Natural killer cell (primary cell): ENCODE data around the gene IPO11. TPM values are rescaled to one million over a fixed set of nuclear protein-coding genes. Genes with fewer than 3 reads are reported as not detected.
"Not testable (repeated sequence)": the region's sequence is repeated elsewhere in the genome, so short reads cannot be mapped to it uniquely, and the experiment has no call there.

Source experiments
- ATAC-seq, 3 donors: fragments of 150-1000 bp in 2 of 3; fragments of 200-7000 bp in 1 of 3; cut with Tn5 transposase; 1 replicate in 1 of 3; 2 replicates in 2 of 3; pipeline ENCODE4 v1.10.0; 2021; ENCODE audit warnings: mild to moderate bottlenecking in 2 of 3, moderate library complexity in 2 of 3
- DNase-seq, 2 donors: peaks; one replicate each; pipeline versions ENCODE4 v3.0.0 to v3.0.0-alpha.2; 2013 to 2021; ENCODE audit warnings: mixed read lengths in 1 of 2
- H3K27ac ChIP-seq: one replicate; pipeline ENCODE4 v1.5.1; 2013; ENCODE audit warnings: mild to moderate bottlenecking, low read length
- H3K27me3 ChIP-seq: one replicate; pipeline ENCODE4 v1.6.1; 2013; ENCODE audit warnings: low read length; ENCODE audit not compliant: control insufficient read depth, insufficient read depth
- H3K36me3 ChIP-seq: one replicate; pipeline ENCODE4 v1.6.1; 2013; ENCODE audit warnings: low read length; ENCODE audit not compliant: control insufficient read depth, insufficient read depth
- H3K4me1 ChIP-seq: one replicate; pipeline ENCODE4 v1.6.1; 2013; ENCODE audit warnings: low read length; ENCODE audit not compliant: control insufficient read depth, insufficient read depth
- H3K4me3 ChIP-seq: one replicate; pipeline ENCODE4 v1.5.1; 2013; ENCODE audit warnings: low read length
- H3K9me3 ChIP-seq: one replicate; pipeline ENCODE4 v1.6.1; 2013; ENCODE audit warnings: low read length; ENCODE audit not compliant: control insufficient read depth, insufficient read depth
- H3K27ac Mint-ChIP-seq, 2 donors: one replicate each; pipeline ENCODE4 v1.8.0; 2022; ENCODE audit warnings: mild to moderate bottlenecking in 2 of 2, mixed read lengths in 2 of 2, moderate library complexity in 1 of 2
- H3K27me3 Mint-ChIP-seq, 2 donors: one replicate each; pipeline ENCODE4 v1.8.0; 2022; ENCODE audit warnings: low read depth in 2 of 2, mixed read lengths in 2 of 2
- H3K36me3 Mint-ChIP-seq: one replicate; pipeline ENCODE4 v1.8.0; 2022; ENCODE audit warnings: mixed read lengths
- H3K4me1 Mint-ChIP-seq, 2 donors: one replicate each; pipeline ENCODE4 v1.8.0; 2022; ENCODE audit warnings: mixed read lengths in 2 of 2
- H3K4me3 Mint-ChIP-seq: one replicate; pipeline ENCODE4 v1.8.0; 2022; ENCODE audit warnings: mild to moderate bottlenecking, moderate library complexity, mixed read lengths
- H3K9me3 Mint-ChIP-seq, 2 donors: one replicate each; pipeline ENCODE4 v1.8.0; 2022; ENCODE audit warnings: mixed read lengths in 2 of 2
- WGBS: methylation state at CpG from one replicate; pipeline ENCODE4 v1.1.7; 2013; ENCODE audit warnings: missing lambda C conversion rate; ENCODE audit not compliant: insufficient coverage; 5-methylcytosine and 5-hydroxymethylcytosine counted together
- intact Hi-C: fragments of 100-400 bp; cut with micrococcal nuclease; formaldehyde crosslinking; loops from one replicate; pipeline ENCODE4 v1.14.2; 2022
- total RNA-seq, 4 donors: library from RNA; stranded (reverse); fragments of 120-200 nt in 1 of 4; gene quantifications; one replicate each; pipeline versions ENCODE4 v1.2.3 to v1.2.4, GENCODE V29; 2013 to 2022
- TF ChIP-seq, protein P1 (sequence below): fragments of 200-600 bp; IDR thresholded peaks from one replicate; pipeline ENCODE4 v1.8.0; 2022; ENCODE audit warnings: antibody characterized with exemption

The IPO11 gene
- total RNA-seq, 3 donors from 2014 or later (not counting 1 experiment from before 2014, with no cell fraction given) = 16.6 to 31.4 (median 30.7) TPM

DNA sequence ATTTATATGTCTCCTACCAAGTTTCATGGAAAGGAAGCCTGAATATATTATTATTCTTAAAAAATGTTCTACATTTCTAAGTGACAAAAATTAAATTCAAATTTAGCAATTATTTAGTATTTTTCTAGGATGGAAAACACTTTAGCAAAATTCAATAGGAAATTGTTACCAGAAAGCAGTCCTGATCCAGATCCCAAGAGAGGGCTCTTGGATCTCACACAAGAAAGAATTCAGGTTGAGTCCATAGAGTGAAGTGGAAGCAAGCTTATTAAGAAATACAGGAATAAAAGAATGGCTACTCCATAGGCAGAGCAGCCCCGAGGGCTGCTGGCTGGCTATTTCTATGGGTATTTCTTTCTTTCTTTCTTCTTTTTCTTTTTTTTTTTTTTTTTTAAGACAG lies 210.7 kb downstream of the IPO11 start:
- ATAC-seq (no peak), DNase-seq (no peak)
- no peaks in the 10 kb centered on the region for H3K27me3 Mint-ChIP-seq
- H3K4me1 Mint-ChIP-seq = peaks cover 0 to 6% of the 10 kb centered on the region in 2 donors
- no peak overlapping the region for H3K4me3 Mint-ChIP-seq
- no peaks in the 10 kb centered on the region for H3K36me3 Mint-ChIP-seq
- Histone ChIP-seq H3K4me1 (no peaks in the 10 kb centered on the region), H3K27me3 (no peaks in the 10 kb centered on the region), H3K4me3 (no peak overlapping the region), H3K36me3 (peaks cover 6% of the 10 kb centered on the region), H3K27ac (no peak overlapping the region), H3K9me3 (no peaks in the 10 kb centered on the region)
- H3K27ac Mint-ChIP-seq = no peak overlapping the region
- TF ChIP-seq, protein P1, sequence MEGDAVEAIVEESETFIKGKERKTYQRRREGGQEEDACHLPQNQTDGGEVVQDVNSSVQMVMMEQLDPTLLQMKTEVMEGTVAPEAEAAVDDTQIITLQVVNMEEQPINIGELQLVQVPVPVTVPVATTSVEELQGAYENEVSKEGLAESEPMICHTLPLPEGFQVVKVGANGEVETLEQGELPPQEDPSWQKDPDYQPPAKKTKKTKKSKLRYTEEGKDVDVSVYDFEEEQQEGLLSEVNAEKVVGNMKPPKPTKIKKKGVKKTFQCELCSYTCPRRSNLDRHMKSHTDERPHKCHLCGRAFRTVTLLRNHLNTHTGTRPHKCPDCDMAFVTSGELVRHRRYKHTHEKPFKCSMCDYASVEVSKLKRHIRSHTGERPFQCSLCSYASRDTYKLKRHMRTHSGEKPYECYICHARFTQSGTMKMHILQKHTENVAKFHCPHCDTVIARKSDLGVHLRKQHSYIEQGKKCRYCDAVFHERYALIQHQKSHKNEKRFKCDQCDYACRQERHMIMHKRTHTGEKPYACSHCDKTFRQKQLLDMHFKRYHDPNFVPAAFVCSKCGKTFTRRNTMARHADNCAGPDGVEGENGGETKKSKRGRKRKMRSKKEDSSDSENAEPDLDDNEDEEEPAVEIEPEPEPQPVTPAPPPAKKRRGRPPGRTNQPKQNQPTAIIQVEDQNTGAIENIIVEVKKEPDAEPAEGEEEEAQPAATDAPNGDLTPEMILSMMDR = no peak
- intact Hi-C loops = no loop called here
- WGBS = 100% methylated on average over 1 of the region's 1 CpG
- no peaks in the 10 kb centered on the region for H3K9me3 Mint-ChIP-seq

DNA sequence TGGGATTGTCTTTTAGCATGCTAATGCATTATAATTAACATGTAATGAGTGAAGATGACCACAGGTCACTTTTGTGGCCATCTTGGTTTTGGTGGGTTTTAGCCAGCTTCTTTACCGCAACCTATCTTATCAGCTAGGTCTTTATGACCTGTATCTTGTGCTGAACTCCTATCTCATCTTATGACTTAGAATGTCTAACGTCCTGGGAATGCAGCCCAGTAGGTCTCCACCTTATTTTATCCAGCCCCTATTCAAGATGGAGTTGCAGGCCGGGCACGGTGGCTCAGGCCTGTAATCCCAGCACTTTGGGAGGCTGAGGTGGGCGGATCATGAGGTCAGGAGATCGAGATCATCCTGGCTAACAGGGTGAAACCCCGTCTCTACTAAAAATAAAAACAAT lies 211.9 kb downstream of the IPO11 start:
- H3K4me3 Mint-ChIP-seq, DNase-seq, H3K27ac ChIP-seq, H3K36me3 ChIP-seq, H3K4me3 ChIP-seq, H3K27me3 ChIP-seq, ATAC-seq, H3K9me3 Mint-ChIP-seq, H3K4me1 Mint-ChIP-seq, H3K27ac Mint-ChIP-seq, H3K36me3 Mint-ChIP-seq, H3K9me3 ChIP-seq, H3K27me3 Mint-ChIP-seq, H3K4me1 ChIP-seq, intact Hi-C loops: not testable (repeated sequence)
- 94% methylated on average over 6 of the region's 7 CpGs for WGBS

DNA sequence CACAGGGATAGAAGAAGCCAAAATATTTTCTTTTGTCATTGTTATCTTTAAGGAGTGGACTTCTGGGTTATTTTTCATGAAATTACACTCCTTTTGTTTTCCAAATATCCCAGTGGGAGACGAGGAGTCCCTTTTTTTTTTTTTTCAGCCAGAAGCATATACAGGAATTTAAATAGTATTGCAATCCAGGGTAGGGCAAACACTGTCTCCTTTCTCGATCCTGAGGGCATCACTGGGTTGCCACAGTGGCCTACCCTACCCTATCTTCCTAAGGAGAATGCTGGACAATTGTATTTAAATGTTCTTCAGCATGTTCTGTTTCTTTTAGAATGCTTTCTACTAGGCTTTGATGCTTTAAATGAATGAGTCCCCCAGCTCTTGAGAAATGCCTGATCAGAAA lies 214.0 kb downstream of the IPO11 start:
- WGBS = no CpG with 5 or more reads among the region's 2 CpGs
- Histone ChIP-seq H3K27ac (no peak overlapping the region), H3K4me3 (no peak overlapping the region), H3K36me3 (peaks cover 8% of the 10 kb centered on the region), H3K27me3 (no peaks in the 10 kb centered on the region), H3K4me1 (no peaks in the 10 kb centered on the region), H3K9me3 (no peaks in the 10 kb centered on the region)
- H3K36me3 Mint-ChIP-seq = no peaks in the 10 kb centered on the region
- DNase-seq (no peak), ATAC-seq (no peak)
- no peak overlapping the region for H3K4me3 Mint-ChIP-seq
- no peaks in the 10 kb centered on the region for H3K9me3 Mint-ChIP-seq
- intact Hi-C loops = no loop called here
- H3K27ac Mint-ChIP-seq = no peak overlapping the region
- no peaks in the 10 kb centered on the region for H3K4me1 Mint-ChIP-seq
- no peaks in the 10 kb centered on the region for H3K27me3 Mint-ChIP-seq
- TF ChIP-seq, protein P1 = no peak

DNA sequence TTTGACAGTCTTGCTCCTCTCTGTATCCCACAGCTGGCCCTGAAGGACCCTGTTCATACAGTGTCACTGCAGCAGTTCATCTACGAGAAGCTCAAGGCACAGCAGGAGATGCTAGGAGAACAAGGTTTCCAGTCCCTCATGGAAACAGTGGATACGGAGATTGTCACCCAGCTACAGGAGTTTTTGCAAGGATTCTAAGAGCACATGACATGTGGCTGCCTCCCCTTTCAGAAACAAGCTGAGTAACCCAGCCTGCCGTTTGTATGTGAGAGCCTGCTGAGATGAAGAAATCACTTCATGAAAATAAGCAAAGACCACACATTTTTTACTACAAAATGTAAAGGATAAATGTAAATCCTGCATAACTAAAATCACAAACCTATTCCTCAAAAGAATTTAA lies 214.6 kb downstream of the IPO11 start:
- ATAC-seq = no peak
- TF ChIP-seq, protein P1 = no peak

More for the DNA sequence above, 214.6 kb downstream of the IPO11 start:
- Mint-ChIP-seq H3K36me3 (no peaks in the 10 kb centered on the region), H3K27me3 (no peaks in the 10 kb centered on the region), H3K9me3 (no peaks in the 10 kb centered on the region), H3K27ac (no peak overlapping the region), H3K4me1 (no peaks in the 10 kb centered on the region), H3K4me3 (no peak overlapping the region)
- H3K9me3 ChIP-seq = no peaks in the 10 kb centered on the region
- 100% methylated on average over 2 of the region's 3 CpGs for WGBS
- no peak overlapping the region for H3K27ac ChIP-seq
- H3K36me3 ChIP-seq = peaks cover 8% of the 10 kb centered on the region
- H3K4me3 ChIP-seq = no peak overlapping the region
- H3K27me3 ChIP-seq = no peaks in the 10 kb centered on the region
- intact Hi-C loops = no loop called here
- H3K4me1 ChIP-seq = no peaks in the 10 kb centered on the region
- no peak for DNase-seq
